ENCODE data around the gene TTLL7. TPM values are rescaled to one million over a fixed set of nuclear protein-coding genes. Genes with fewer than 3 reads are reported as not detected.

TTLL7 gene
- polyA plus RNA-seq, 1 donor (not counting 4 experiments of a cell fraction or from before 2014, with no cell fraction given) = 8.1 TPM

DNA sequence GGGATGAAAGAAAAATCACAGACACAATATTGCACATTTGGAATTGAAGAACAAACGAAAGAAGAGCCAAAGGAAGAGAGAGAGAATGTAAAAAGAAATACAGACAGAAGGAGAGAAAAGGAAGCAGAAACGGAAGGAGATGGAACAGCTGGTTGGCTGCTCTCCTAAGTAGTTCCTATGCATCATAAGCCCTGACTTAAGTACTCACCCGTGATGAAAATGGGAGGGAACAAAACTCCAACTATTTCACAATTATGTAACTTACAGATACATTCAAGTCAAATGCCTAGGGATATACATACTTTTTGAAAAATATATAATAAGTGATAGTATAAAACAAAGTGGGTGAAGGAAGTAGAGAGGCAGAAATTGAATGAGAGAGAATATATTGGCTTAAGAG lies 88.5 kb downstream of the TTLL7 start:
- H3K9ac ChIP-seq (ENCODE audit: control insufficient read depth, extremely low read depth, insufficient read depth, low read length) = no peak overlapping the region
- no peak overlapping the region for H2AFZ ChIP-seq (ENCODE audit: control insufficient read depth, low read length)
- H3K9me1 ChIP-seq (ENCODE audit: control insufficient read depth, extremely low read depth, insufficient read depth, low read length) = no peaks in the 10 kb centered on the region
- H3K9me3 ChIP-seq (ENCODE audit: control insufficient read depth, low read depth, low read length) = no peaks in the 10 kb centered on the region
- no peaks in the 10 kb centered on the region for H3K27me3 ChIP-seq (ENCODE audit: control insufficient read depth, extremely low read depth, insufficient read depth, low read length)
- no peaks in the 10 kb centered on the region for H3K4me1 ChIP-seq (ENCODE audit: control insufficient read depth, extremely low read depth, insufficient read depth, low read length)
- FAIRE-seq = peak; percentile 63
- dilution Hi-C loops (cut with MboI; ENCODE audit: extremely low pct_ligation_motif_present, low sequenced_read_pairs) = no loop called here
- no peaks in the 10 kb centered on the region for H3K36me3 ChIP-seq (ENCODE audit: control insufficient read depth in 2 of 2, extremely low read depth in 1 of 2, insufficient read depth in 2 of 2, low read length in 2 of 2)
- H3K4me3 ChIP-seq (ENCODE audit: control insufficient read depth in 2 of 3, extremely low read depth in 1 of 3, insufficient read depth in 2 of 3, low read depth in 1 of 3, low read length in 3 of 3) = no peak overlapping the region
- H4K20me1 ChIP-seq (ENCODE audit: control insufficient read depth, extremely low read depth, insufficient read depth, low read length) = no peaks in the 10 kb centered on the region
- DNase-seq (ENCODE audit: low read depth, low spot score) = no peak
- H3K27ac ChIP-seq (ENCODE audit: control insufficient read depth, insufficient read depth, low read length) = no peak overlapping the region
- H3K79me2 ChIP-seq (ENCODE audit: control insufficient read depth, insufficient read depth, low read length) = no peaks in the 10 kb centered on the region
- no peak overlapping the region for H3K4me2 ChIP-seq (ENCODE audit: control insufficient read depth, extremely low read depth, insufficient read depth, low read depth, low read length)
- TF ChIP-seq, protein P1, sequence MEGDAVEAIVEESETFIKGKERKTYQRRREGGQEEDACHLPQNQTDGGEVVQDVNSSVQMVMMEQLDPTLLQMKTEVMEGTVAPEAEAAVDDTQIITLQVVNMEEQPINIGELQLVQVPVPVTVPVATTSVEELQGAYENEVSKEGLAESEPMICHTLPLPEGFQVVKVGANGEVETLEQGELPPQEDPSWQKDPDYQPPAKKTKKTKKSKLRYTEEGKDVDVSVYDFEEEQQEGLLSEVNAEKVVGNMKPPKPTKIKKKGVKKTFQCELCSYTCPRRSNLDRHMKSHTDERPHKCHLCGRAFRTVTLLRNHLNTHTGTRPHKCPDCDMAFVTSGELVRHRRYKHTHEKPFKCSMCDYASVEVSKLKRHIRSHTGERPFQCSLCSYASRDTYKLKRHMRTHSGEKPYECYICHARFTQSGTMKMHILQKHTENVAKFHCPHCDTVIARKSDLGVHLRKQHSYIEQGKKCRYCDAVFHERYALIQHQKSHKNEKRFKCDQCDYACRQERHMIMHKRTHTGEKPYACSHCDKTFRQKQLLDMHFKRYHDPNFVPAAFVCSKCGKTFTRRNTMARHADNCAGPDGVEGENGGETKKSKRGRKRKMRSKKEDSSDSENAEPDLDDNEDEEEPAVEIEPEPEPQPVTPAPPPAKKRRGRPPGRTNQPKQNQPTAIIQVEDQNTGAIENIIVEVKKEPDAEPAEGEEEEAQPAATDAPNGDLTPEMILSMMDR (optimal IDR thresholded peaks at IDR 0.05 in 1 of 3, IDR thresholded peaks at IDR 0.05 in 1 of 3, conservative IDR thresholded peaks at IDR 0.05 in 1 of 3; ENCODE audit: extremely low read depth in 1 of 3, insufficient read depth in 2 of 3, low read length in 3 of 3) = no peak
- TF ChIP-seq EZH2 (IDR thresholded peaks at IDR 0.05; ENCODE audit: low read length) = no peak

DNA sequence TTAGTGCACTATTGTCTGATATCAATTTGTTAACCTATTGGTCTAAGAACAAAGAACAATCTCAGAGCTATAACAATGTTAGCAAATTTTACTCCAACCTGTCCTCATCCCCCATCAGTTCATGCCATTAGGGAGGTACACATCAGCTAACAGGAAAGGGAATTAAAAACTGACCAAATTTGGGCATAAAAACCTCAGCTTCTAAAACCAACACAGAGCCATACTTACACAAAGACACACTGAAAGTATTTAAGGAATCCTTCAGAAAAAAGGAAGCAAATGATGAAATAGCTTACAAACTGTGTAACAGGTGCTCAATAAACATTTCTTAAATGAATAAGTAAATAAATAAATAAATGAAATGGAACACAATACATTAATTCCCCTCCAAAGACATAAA lies 89.2 kb downstream of the TTLL7 start:
- DNase-seq (ENCODE audit: low read depth, low spot score) (no peak), FAIRE-seq (no peak)
- H3K27ac ChIP-seq (ENCODE audit: control insufficient read depth, insufficient read depth, low read length) = no peak overlapping the region
- no peak for TF ChIP-seq EZH2 (IDR thresholded peaks at IDR 0.05; ENCODE audit: low read length)
- TF ChIP-seq, protein P1 (optimal IDR thresholded peaks at IDR 0.05 in 1 of 3, IDR thresholded peaks at IDR 0.05 in 1 of 3, conservative IDR thresholded peaks at IDR 0.05 in 1 of 3; ENCODE audit: extremely low read depth in 1 of 3, insufficient read depth in 2 of 3, low read length in 3 of 3) = no peak
- H3K4me1 ChIP-seq (ENCODE audit: control insufficient read depth, extremely low read depth, insufficient read depth, low read length) = no peaks in the 10 kb centered on the region
- H3K36me3 ChIP-seq (ENCODE audit: control insufficient read depth in 2 of 2, extremely low read depth in 1 of 2, insufficient read depth in 2 of 2, low read length in 2 of 2) = no peaks in the 10 kb centered on the region
- no peaks in the 10 kb centered on the region for H3K9me3 ChIP-seq (ENCODE audit: control insufficient read depth, low read depth, low read length)
- H4K20me1 ChIP-seq (ENCODE audit: control insufficient read depth, extremely low read depth, insufficient read depth, low read length) = no peaks in the 10 kb centered on the region
- no peak overlapping the region for H3K4me3 ChIP-seq (ENCODE audit: control insufficient read depth in 2 of 3, extremely low read depth in 1 of 3, insufficient read depth in 2 of 3, low read depth in 1 of 3, low read length in 3 of 3)
- H3K79me2 ChIP-seq (ENCODE audit: control insufficient read depth, insufficient read depth, low read length) = no peaks in the 10 kb centered on the region
- no peak overlapping the region for H2AFZ ChIP-seq (ENCODE audit: control insufficient read depth, low read length)
- no peaks in the 10 kb centered on the region for H3K27me3 ChIP-seq (ENCODE audit: control insufficient read depth, extremely low read depth, insufficient read depth, low read length)
- no peak overlapping the region for H3K4me2 ChIP-seq (ENCODE audit: control insufficient read depth, extremely low read depth, insufficient read depth, low read depth, low read length)
- no peaks in the 10 kb centered on the region for H3K9me1 ChIP-seq (ENCODE audit: control insufficient read depth, extremely low read depth, insufficient read depth, low read length)
- dilution Hi-C loops (cut with MboI; ENCODE audit: extremely low pct_ligation_motif_present, low sequenced_read_pairs) = no loop called here
- H3K9ac ChIP-seq (ENCODE audit: control insufficient read depth, extremely low read depth, insufficient read depth, low read length) = no peak overlapping the region
